IMR-90 (cell line): ENCODE results near the gene RELT.

ENCODE experiments used
- CEBPB ChIP-seq: IDR thresholded peaks from 2 replicates; pipeline ENCODE4 v1.6.1; 2012; ENCODE audit warnings: low read depth, low read length, improper control_type of control experiment
- CTCF ChIP-seq: conservative IDR thresholded peaks from 2 replicates; pipeline ENCODE4 v1.5.1; 2012; ENCODE audit warnings: mild to moderate bottlenecking, low read depth, low read length, improper control_type of control experiment
- FOS ChIP-seq: fragments of 150-350 bp; IDR thresholded peaks from 2 replicates; pipeline ENCODE4 v1.6.1; 2016; ENCODE audit warnings: low read depth, low read length
- POLR2A ChIP-seq: IDR thresholded peaks from 2 replicates; pipeline ENCODE4 v1.6.1; 2012; ENCODE audit warnings: mild to moderate bottlenecking, low read depth, low read length
- RAD21 ChIP-seq: IDR thresholded peaks from 2 replicates; pipeline ENCODE4 v1.6.1; 2012; ENCODE audit warnings: low read length, improper control_type of control experiment
- SMC3 ChIP-seq: fragments of 150-350 bp; IDR thresholded peaks from 2 replicates; pipeline ENCODE4 v1.6.1; 2016; ENCODE audit warnings: low read depth, mild to moderate bottlenecking, antibody characterized with exemption, low read length, moderate library complexity
- USF2 ChIP-seq: fragments of 150-350 bp; IDR thresholded peaks from 2 replicates; pipeline ENCODE4 v1.6.1; 2017; ENCODE audit warnings: mild to moderate bottlenecking, antibody characterized with exemption, low read length, low read depth

GRCh38 chr11:73361953-73362776 is 14.0 kb upstream of the RELT start:
- TF ChIP-seq CTCF (no peak), USF2 (no peak), SMC3 (no peak), POLR2A (no peak), RAD21 (no peak), FOS (no peak), CEBPB (no peak)
